ENCODE results near the gene RBM43. TPM values are rescaled to one million over a fixed set of nuclear protein-coding genes. Genes with fewer than 3 reads are reported as not detected.

Gene RBM43
- total and polyA plus RNA-seq, 9 of the 15 experiments (the other 6 are each of a cell fraction or from before 2014, with no cell fraction given), result 1.3 to 6.9 (median 3.8) TPM

DNA sequence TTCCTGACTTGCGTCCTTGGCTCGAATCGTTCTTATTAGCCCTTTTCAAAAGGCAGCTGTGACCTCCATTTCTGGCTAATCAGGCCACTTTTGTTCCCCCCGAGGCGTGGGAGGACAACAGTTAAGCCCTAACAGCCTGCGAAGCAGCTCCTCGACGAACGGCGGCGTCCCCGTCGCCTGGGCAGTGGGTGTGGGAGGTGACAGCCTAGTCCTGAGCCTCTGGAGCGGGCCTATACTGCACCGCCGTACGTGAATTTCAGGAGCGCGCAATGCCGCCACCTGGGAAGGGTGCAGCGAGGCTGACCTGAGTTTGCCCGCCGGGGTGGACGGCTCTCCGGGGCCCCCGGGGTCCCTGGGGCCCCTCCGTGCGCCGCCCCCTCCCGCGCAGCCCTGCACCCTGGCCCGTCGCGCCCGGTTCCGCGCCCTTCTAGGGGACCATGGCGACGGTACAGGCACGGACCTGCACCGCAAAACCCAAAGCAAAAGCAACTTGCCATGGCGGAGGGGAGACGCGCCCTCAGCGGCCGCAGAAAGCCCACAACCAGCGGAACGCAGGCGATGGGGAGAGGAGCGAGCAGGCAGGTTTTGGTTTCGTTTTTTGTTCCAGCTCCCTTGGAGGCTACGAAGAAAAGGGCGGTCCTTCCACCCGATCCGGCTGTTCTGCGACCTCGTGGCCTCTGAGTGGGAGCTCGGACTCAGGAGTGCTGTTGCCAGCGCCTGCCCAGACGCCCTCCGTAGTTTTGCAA lies at the start of gene RBM43 (continued):
- TF ChIP-seq PPARD (CRISPR knock-in tag; IDR thresholded peaks at IDR 0.05) (no peak), ZNF134 (CRISPR knock-in tag; conservative IDR thresholded peaks at IDR 0.05) (peak; percentile 47; the same call in 1 of the 2 replicates), CREM (IDR thresholded peaks at IDR 0.05; ENCODE audit: low read depth) (peak; percentile 38), SUPT5H (IDR thresholded peaks at IDR 0.05) (peak; percentile 58), ZSCAN29 (IDR thresholded peaks at IDR 0.05) (0 out of 2 replicates have a peak, but pooled peaks have one; percentile 25), ZNF12 (CRISPR knock-in tag; IDR thresholded peaks at IDR 0.05) (0 out of 2 replicates have a peak, but pooled peaks have one; percentile 51), GTF2A2 (tag; IDR thresholded peaks at IDR 0.05) (no peak), NR2C1 (IDR thresholded peaks at IDR 0.05) (no peak), NR2C1 (tag; IDR thresholded peaks at IDR 0.05) (peak; percentile 42; the same call in 1 of the 2 replicates), MTA1 (IDR thresholded peaks at IDR 0.05; ENCODE audit: borderline replicate concordance) (0 out of 2 replicates have a peak, but pooled peaks have one; percentile 40), GTF2F1 (IDR thresholded peaks at IDR 0.05; ENCODE audit: low read depth, low read length) (peak; percentile 79; the same call in 1 of the 2 replicates), ZNF347 (CRISPR knock-in tag; IDR thresholded peaks at IDR 0.05; ENCODE audit: low read depth) (no peak), FIP1L1 (IDR thresholded peaks at IDR 0.05; ENCODE audit: low read depth, low read length, poor library complexity, severe bottlenecking) (peak; percentile 75), POLR2A (conservative IDR thresholded peaks at IDR 0.05) (peak; percentile 73), TCF7 (IDR thresholded peaks at IDR 0.05; ENCODE audit: borderline replicate concordance) (no peak; the same call in 1 of the 2 replicates), CREBBP (IDR thresholded peaks at IDR 0.05; ENCODE audit: low read depth, low read length) (no peak), PRPF4 (IDR thresholded peaks at IDR 0.05; ENCODE audit: insufficient read depth, low read depth, low read length, poor library complexity, severe bottlenecking) (no peak), MEF2D (tag; conservative IDR thresholded peaks at IDR 0.05; ENCODE audit: low read depth) (no peak), ZNF263 (CRISPR knock-in tag; IDR thresholded peaks at IDR 0.05; ENCODE audit: borderline replicate concordance) (peak; percentile 31; the same call in 1 of the 2 replicates), DIDO1 (tag; IDR thresholded peaks at IDR 0.05; ENCODE audit: low read depth) (no peak), RCOR1 (IDR thresholded peaks at IDR 0.05; ENCODE audit: borderline replicate concordance in 1 of 2, low read depth in 2 of 2, low read length in 2 of 2) (peak in 1 of 2 experiments; percentile 73; a peak in 2 of 4 replicates), TRIM24 (IDR thresholded peaks at IDR 0.05) (peak in 1 of 2 experiments; percentile 6; a peak in 1 of 4 replicates)
- TF ChIP-seq, protein P1, sequence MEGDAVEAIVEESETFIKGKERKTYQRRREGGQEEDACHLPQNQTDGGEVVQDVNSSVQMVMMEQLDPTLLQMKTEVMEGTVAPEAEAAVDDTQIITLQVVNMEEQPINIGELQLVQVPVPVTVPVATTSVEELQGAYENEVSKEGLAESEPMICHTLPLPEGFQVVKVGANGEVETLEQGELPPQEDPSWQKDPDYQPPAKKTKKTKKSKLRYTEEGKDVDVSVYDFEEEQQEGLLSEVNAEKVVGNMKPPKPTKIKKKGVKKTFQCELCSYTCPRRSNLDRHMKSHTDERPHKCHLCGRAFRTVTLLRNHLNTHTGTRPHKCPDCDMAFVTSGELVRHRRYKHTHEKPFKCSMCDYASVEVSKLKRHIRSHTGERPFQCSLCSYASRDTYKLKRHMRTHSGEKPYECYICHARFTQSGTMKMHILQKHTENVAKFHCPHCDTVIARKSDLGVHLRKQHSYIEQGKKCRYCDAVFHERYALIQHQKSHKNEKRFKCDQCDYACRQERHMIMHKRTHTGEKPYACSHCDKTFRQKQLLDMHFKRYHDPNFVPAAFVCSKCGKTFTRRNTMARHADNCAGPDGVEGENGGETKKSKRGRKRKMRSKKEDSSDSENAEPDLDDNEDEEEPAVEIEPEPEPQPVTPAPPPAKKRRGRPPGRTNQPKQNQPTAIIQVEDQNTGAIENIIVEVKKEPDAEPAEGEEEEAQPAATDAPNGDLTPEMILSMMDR (IDR thresholded peaks at IDR 0.05 in 2 of 3, conservative IDR thresholded peaks at IDR 0.05 in 1 of 3; ENCODE audit: insufficient read depth in 2 of 3, low read depth in 1 of 3, low read length in 3 of 3), result peak in 1 of 3 experiments; percentile 30; a peak in 1 of 6 replicates
- TF ChIP-seq, protein P2, sequence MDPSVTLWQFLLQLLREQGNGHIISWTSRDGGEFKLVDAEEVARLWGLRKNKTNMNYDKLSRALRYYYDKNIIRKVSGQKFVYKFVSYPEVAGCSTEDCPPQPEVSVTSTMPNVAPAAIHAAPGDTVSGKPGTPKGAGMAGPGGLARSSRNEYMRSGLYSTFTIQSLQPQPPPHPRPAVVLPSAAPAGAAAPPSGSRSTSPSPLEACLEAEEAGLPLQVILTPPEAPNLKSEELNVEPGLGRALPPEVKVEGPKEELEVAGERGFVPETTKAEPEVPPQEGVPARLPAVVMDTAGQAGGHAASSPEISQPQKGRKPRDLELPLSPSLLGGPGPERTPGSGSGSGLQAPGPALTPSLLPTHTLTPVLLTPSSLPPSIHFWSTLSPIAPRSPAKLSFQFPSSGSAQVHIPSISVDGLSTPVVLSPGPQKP (CRISPR knock-in tag; IDR thresholded peaks at IDR 0.05), result no peak
- TF ChIP-seq, protein P3, sequence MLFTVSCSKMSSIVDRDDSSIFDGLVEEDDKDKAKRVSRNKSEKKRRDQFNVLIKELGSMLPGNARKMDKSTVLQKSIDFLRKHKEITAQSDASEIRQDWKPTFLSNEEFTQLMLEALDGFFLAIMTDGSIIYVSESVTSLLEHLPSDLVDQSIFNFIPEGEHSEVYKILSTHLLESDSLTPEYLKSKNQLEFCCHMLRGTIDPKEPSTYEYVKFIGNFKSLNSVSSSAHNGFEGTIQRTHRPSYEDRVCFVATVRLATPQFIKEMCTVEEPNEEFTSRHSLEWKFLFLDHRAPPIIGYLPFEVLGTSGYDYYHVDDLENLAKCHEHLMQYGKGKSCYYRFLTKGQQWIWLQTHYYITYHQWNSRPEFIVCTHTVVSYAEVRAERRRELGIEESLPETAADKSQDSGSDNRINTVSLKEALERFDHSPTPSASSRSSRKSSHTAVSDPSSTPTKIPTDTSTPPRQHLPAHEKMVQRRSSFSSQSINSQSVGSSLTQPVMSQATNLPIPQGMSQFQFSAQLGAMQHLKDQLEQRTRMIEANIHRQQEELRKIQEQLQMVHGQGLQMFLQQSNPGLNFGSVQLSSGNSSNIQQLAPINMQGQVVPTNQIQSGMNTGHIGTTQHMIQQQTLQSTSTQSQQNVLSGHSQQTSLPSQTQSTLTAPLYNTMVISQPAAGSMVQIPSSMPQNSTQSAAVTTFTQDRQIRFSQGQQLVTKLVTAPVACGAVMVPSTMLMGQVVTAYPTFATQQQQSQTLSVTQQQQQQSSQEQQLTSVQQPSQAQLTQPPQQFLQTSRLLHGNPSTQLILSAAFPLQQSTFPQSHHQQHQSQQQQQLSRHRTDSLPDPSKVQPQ (CRISPR knock-in tag; IDR thresholded peaks at IDR 0.05; ENCODE audit: borderline replicate concordance), result no peak

Data from K562 (cell line).